B cell (primary cell): ENCODE results near the gene GALR3. TPM values are rescaled to one million over a fixed set of nuclear protein-coding genes. Genes with fewer than 3 reads are reported as not detected.

Experiments used
- ATAC-seq: fragments of 200-7000 bp; cut with Tn5 transposase; one replicate; pipeline ENCODE4 v1.10.0; 2021; ENCODE audit warnings: low read depth, mild to moderate bottlenecking, moderate number of reproducible peaks, moderate library complexity
- CTCF ChIA-PET: fragments of 350-600 bp; sonication (Branson Sonifier 250); formaldehyde crosslinking; loops from one replicate; lab custom pipeline; 2021; ENCODE audit warnings: antibody characterized with exemption, inconsistent platforms; lab: Charles Lee
- POLR2A ChIA-PET: fragments of 350-600 bp; sonication (Branson Sonifier 250); formaldehyde crosslinking; loops from one replicate; lab custom pipeline; 2021; ENCODE audit warnings: antibody characterized with exemption; lab: Charles Lee
- DNase-seq: peaks from one replicate; pipeline ENCODE4 v3.0.0; 2013
- H2AFZ ChIP-seq: 2 replicates; pipeline ENCODE4 v1.6.1; 2012; ENCODE audit warnings: mild to moderate bottlenecking, low read depth, low read length; ENCODE audit not compliant: insufficient read depth, poor library complexity, severe bottlenecking
- H3K27ac ChIP-seq, 2 donors: 1 replicate in 1 of 2; 2 replicates in 1 of 2; pipeline ENCODE4 v1.5.1; 2012 to 2013; ENCODE audit warnings: low read length in 2 of 2, mild to moderate bottlenecking in 2 of 2, moderate library complexity in 1 of 2
- H3K27me3 ChIP-seq, 4 experiments: fragments of 200-600 bp in 1 of 4; sonication (generic) in 1 of 4; replicated peaks in 1 of 4; 1 replicate in 2 of 4; 2 replicates in 2 of 4; pipeline versions ENCODE4 v1.6.1 to v1.7.0; 2013 to 2016; ENCODE audit warnings: low read length in 3 of 4, mild to moderate bottlenecking in 2 of 4, mixed read lengths in 1 of 4, moderate library complexity in 1 of 4; ENCODE audit not compliant: insufficient read depth in 4 of 4, control insufficient read depth in 3 of 4; ENCODE audit errors: control extremely low read depth in 1 of 4
- H3K36me3 ChIP-seq, 2 experiments: replicated peaks in 1 of 2; 1 replicate in 1 of 2; 2 replicates in 1 of 2; pipeline versions ENCODE4 v1.6.1 to v1.7.1; 2013; ENCODE audit warnings: low read length in 1 of 2; ENCODE audit not compliant: insufficient read depth in 2 of 2, control insufficient read depth in 1 of 2; ENCODE audit errors: control extremely low read depth in 1 of 2, extremely low read depth in 1 of 2
- H3K4me1 ChIP-seq, 2 donors: fragments of 200-600 bp in 1 of 2; sonication (generic) in 1 of 2; 1 replicate in 1 of 2; 2 replicates in 1 of 2; pipeline versions ENCODE4 v1.5.1 to v1.6.1; 2013 to 2017; ENCODE audit warnings: low read length in 2 of 2; ENCODE audit not compliant: control insufficient read depth in 2 of 2, insufficient read depth in 2 of 2
- H3K4me2 ChIP-seq: replicated peaks from 2 replicates; pipeline ENCODE3; 2012; ENCODE audit warnings: mild to moderate bottlenecking, low read depth, low read length; ENCODE audit not compliant: poor library complexity, severe bottlenecking
- H3K4me3 ChIP-seq, 5 experiments: fragments of 200-600 bp in 1 of 5; sonication (generic) in 1 of 5; 1 replicate in 3 of 5; 2 replicates in 2 of 5; pipeline versions ENCODE4 v1.5.1 to v1.7.0; 2011 to 2016; ENCODE audit warnings: low read length in 4 of 5, mild to moderate bottlenecking in 4 of 5, low read depth in 2 of 5, control low read depth in 1 of 5, moderate library complexity in 1 of 5; ENCODE audit not compliant: insufficient read depth in 1 of 5; ENCODE audit errors: control extremely low read depth in 1 of 5, extremely low read depth in 1 of 5
- H3K79me2 ChIP-seq: fragments of 200-600 bp; sonication (generic); one replicate; pipeline ENCODE4 v1.6.0; 2016; ENCODE audit warnings: low read length; ENCODE audit not compliant: control insufficient read depth, insufficient read depth
- H3K9ac ChIP-seq: fragments of 200-600 bp; sonication (generic); 2 replicates; pipeline ENCODE4 v1.6.1; 2017; ENCODE audit warnings: mild to moderate bottlenecking, low read length, moderate library complexity
- H3K9me3 ChIP-seq, 3 donors: one replicate each; pipeline versions ENCODE4 v1.6.1 to v1.7.1; 2013; ENCODE audit warnings: low read length in 2 of 3; ENCODE audit not compliant: control insufficient read depth in 2 of 3, insufficient read depth in 1 of 3; ENCODE audit errors: control extremely low read depth in 1 of 3
- H4K20me1 ChIP-seq: 2 replicates; pipeline ENCODE4 v1.6.0; 2012; ENCODE audit warnings: mild to moderate bottlenecking, low read length; ENCODE audit not compliant: insufficient read depth, control insufficient read depth, poor library complexity, severe bottlenecking
- H3K27ac Mint-ChIP-seq: one replicate; pipeline ENCODE4 v1.8.0; 2021; ENCODE audit warnings: mixed read lengths
- H3K27me3 Mint-ChIP-seq: one replicate; pipeline ENCODE4 v1.8.0; 2021; ENCODE audit warnings: mixed read lengths
- H3K4me1 Mint-ChIP-seq: one replicate; pipeline ENCODE4 v1.8.0; 2021; ENCODE audit warnings: mixed read lengths
- H3K4me3 Mint-ChIP-seq: one replicate; pipeline ENCODE4 v1.8.0; 2021; ENCODE audit warnings: mixed read lengths
- H3K9me3 Mint-ChIP-seq: one replicate; pipeline ENCODE4 v1.8.0; 2022; ENCODE audit warnings: mixed read lengths; ENCODE audit not compliant: insufficient read depth
- CTCF ChIP-seq: fragments of 200-600 bp; IDR thresholded peaks from one replicate; pipeline ENCODE4 v1.8.0; 2022; ENCODE audit warnings: antibody characterized with exemption, mild to moderate bottlenecking
- EZH2 ChIP-seq: IDR thresholded peaks from 2 replicates; pipeline ENCODE4 v1.6.1; 2012; ENCODE audit warnings: borderline replicate concordance, low read depth, mild to moderate bottlenecking, moderate library complexity, low read length; ENCODE audit not compliant: insufficient read depth, poor library complexity, severe bottlenecking
- WGBS: methylation state at CpG from one replicate; pipeline ENCODE4 v1.1.5; 2013; ENCODE audit warnings: missing lambda C conversion rate; ENCODE audit not compliant: insufficient coverage; 5-methylcytosine and 5-hydroxymethylcytosine counted together
- intact Hi-C: fragments of 100-400 bp; cut with micrococcal nuclease; formaldehyde crosslinking; loops from one replicate; pipeline ENCODE4 v1.10.0; 2022
- polyA plus RNA-seq: library from polyadenylated mRNA; depleted of rRNA; stranded (reverse); fragments of >200 nt; gene quantifications from 2 replicates; pipeline ENCODE4 v1.2.3, GENCODE V29; 2012
- total RNA-seq, 2 donors: library from RNA; stranded (reverse); fragments of 120-200 nt in 1 of 2; gene quantifications; 1 replicate in 1 of 2; 2 replicates in 1 of 2; pipeline versions ENCODE4 v1.2.3 to v1.2.4, GENCODE V29; 2013 to 2022

The GALR3 gene
- total and polyA plus RNA-seq, 2 donors (not counting 1 experiment from before 2014, with no cell fraction given): not detected

GRCh38 chr22:37817705-37818408 is 5.3 kb upstream of the GALR3 start:
- ATAC-seq (peak; percentile 90), DNase-seq (peak; percentile 86)
- peaks cover 0 to 44% (median 9%) of the 10 kb centered on the region in 4 experiments for H3K27me3 ChIP-seq
- CTCF ChIA-PET: interaction anchor here (0.6 to 6.0 kb wide), 25 partner anchors 9 to 949 kb away, joined by 3 to 177 read pairs (median 5); partner anchors contain the start of genes ANKRD54, C22orf23, EIF3L and GCAT
- H3K36me3 ChIP-seq: no peaks in the 10 kb centered on the region
- peak overlapping the region; percentile 95 for H2AFZ ChIP-seq
- peaks cover 0 to 4% (median 0%) of the 10 kb centered on the region in 3 donors for H3K9me3 ChIP-seq
- Mint-ChIP-seq H3K27me3 (peaks cover 19% of the 10 kb centered on the region), H3K27ac (no peak overlapping the region), H3K4me3 (peak overlapping the region; percentile 82), H3K4me1 (peaks cover 10% of the 10 kb centered on the region), H3K9me3 (no peaks in the 10 kb centered on the region)
- WGBS: 3% methylated on average over 18 of the region's 29 CpGs
- no peaks in the 10 kb centered on the region for H4K20me1 ChIP-seq
- intact Hi-C loops: loop anchor here (1.0 to 5.0 kb wide), 2 partner anchors 45 to 134 kb away; partner anchors contain the start of genes C22orf23 and POLR2F
- no peaks in the 10 kb centered on the region for H3K79me2 ChIP-seq
- no peak overlapping the region for H3K27ac ChIP-seq
- peak overlapping the region in 4 of 5 experiments; percentile 29 to 51 (median 40) for H3K4me3 ChIP-seq
- POLR2A ChIA-PET: interaction anchor here (0.6 to 0.9 kb wide), 2 partner anchors 13 to 46 kb away, joined by 3 to 4 read pairs; a partner anchor contains a TSS
- H3K4me2 ChIP-seq: peak overlapping the region; percentile 86
- peak overlapping the region; percentile 64 for H3K9ac ChIP-seq
- peaks cover 19 to 20% of the 10 kb centered on the region in 2 donors for H3K4me1 ChIP-seq
- TF ChIP-seq EZH2 (no peak), CTCF (peak; percentile 90)
